ENCODE measurements around the gene KCNK17. TPM values are rescaled to one million over a fixed set of nuclear protein-coding genes. Genes with fewer than 3 reads are reported as not detected.

KCNK17 gene
- total RNA-seq, 2 donors from 2014 or later: 0.48 to 0.74 TPM

Other genes with a start within 250 kb of the KCNK17 start
- gene SAYSD1, start 199.2 kb downstream of the KCNK17 start, total RNA-seq: 10 to 100 TPM; 11.1 to 11.2 TPM
- gene KCNK5, start 84.9 kb downstream of the KCNK17 start, total RNA-seq: 1 to 10 TPM in 1 of 2 donors, under 1 TPM in 1; 0.76 to 2.1 TPM
- not detected for gene KCNK16, start 8.3 kb upstream of the KCNK17 start, total RNA-seq

Measured in posterior vena cava (tissue), 2 donors.